ENCODE data around the gene MAGI2. TPM values are rescaled to one million over a fixed set of nuclear protein-coding genes. Genes with fewer than 3 reads are reported as not detected.

MAGI2 gene
- total RNA-seq, 2 donors from 2014 or later, result 0.08 to 0.19 TPM

GRCh38 chr7:78367280-78367773 lies 1086.1 kb downstream of the MAGI2 start:
- H3K4me1 Mint-ChIP-seq (ENCODE audit: low read depth in 2 of 2), result no peaks in the 10 kb centered on the region
- peaks cover 3% of the 10 kb centered on the region for H3K9me3 Mint-ChIP-seq
- no peak for ATAC-seq
- DNase-seq (ENCODE audit: low spot score), result no peak
- no peak overlapping the region for H3K4me3 Mint-ChIP-seq
- no peaks in the 10 kb centered on the region for H3K27me3 Mint-ChIP-seq
- H3K36me3 Mint-ChIP-seq, result no peaks in the 10 kb centered on the region
- no peak overlapping the region for H3K27ac Mint-ChIP-seq

- peaks cover 3% of the 10 kb centered on the region for H3K9me3 Mint-ChIP-seq
- H3K27ac Mint-ChIP-seq, result no peak overlapping the region
- no peak overlapping the region for H3K4me3 Mint-ChIP-seq
- H3K4me1 Mint-ChIP-seq (ENCODE audit: low read depth in 2 of 2), result no peaks in the 10 kb centered on the region
- no peaks in the 10 kb centered on the region for H3K27me3 Mint-ChIP-seq
- H3K36me3 Mint-ChIP-seq, result no peaks in the 10 kb centered on the region
- ATAC-seq (no peak), DNase-seq (ENCODE audit: low spot score) (no peak)
These were observed 1089.6 kb downstream of the MAGI2 start for GRCh38 chr7:78363866-78364265.

GRCh38 chr7:78359836-78360235 lies 1093.6 kb downstream of the MAGI2 start:
- no peak for ATAC-seq
- Mint-ChIP-seq H3K9me3 (no peaks in the 10 kb centered on the region), H3K4me1 (ENCODE audit: low read depth in 2 of 2) (no peaks in the 10 kb centered on the region), H3K36me3 (no peaks in the 10 kb centered on the region), H3K27me3 (no peaks in the 10 kb centered on the region), H3K4me3 (no peak overlapping the region), H3K27ac (no peak overlapping the region)
- DNase-seq (ENCODE audit: low spot score), result no peak

GRCh38 chr7:78357709-78358108 lies 1095.8 kb downstream of the MAGI2 start:
- Mint-ChIP-seq H3K4me1 (ENCODE audit: low read depth in 2 of 2) (no peaks in the 10 kb centered on the region), H3K9me3 (no peaks in the 10 kb centered on the region), H3K27me3 (no peaks in the 10 kb centered on the region), H3K4me3 (no peak overlapping the region), H3K36me3 (no peaks in the 10 kb centered on the region), H3K27ac (no peak overlapping the region)
- ATAC-seq, result no peak
- no peak for DNase-seq (ENCODE audit: low spot score)

GRCh38 chr7:78355834-78356233 lies 1097.6 kb downstream of the MAGI2 start:
- Mint-ChIP-seq H3K27me3 (no peaks in the 10 kb centered on the region), H3K36me3 (no peaks in the 10 kb centered on the region), H3K27ac (no peak overlapping the region), H3K4me1 (ENCODE audit: low read depth in 2 of 2) (no peaks in the 10 kb centered on the region), H3K9me3 (no peaks in the 10 kb centered on the region), H3K4me3 (no peak overlapping the region)
- no peak for ATAC-seq
- no peak for DNase-seq (ENCODE audit: low spot score)

- no peak overlapping the region for H3K4me3 Mint-ChIP-seq
- no peak for ATAC-seq
- no peaks in the 10 kb centered on the region for H3K27me3 Mint-ChIP-seq
- H3K9me3 Mint-ChIP-seq, result peaks cover 2% of the 10 kb centered on the region
- DNase-seq (ENCODE audit: low spot score), result no peak
- H3K36me3 Mint-ChIP-seq, result no peaks in the 10 kb centered on the region
- H3K27ac Mint-ChIP-seq, result no peak overlapping the region
- no peaks in the 10 kb centered on the region for H3K4me1 Mint-ChIP-seq (ENCODE audit: low read depth in 2 of 2)
These were observed 1102.5 kb downstream of the MAGI2 start for GRCh38 chr7:78350926-78351325.

GRCh38 chr7:78350391-78350790 lies 1103.1 kb downstream of the MAGI2 start:
- no peak for DNase-seq (ENCODE audit: low spot score)
- no peaks in the 10 kb centered on the region for H3K36me3 Mint-ChIP-seq
- no peak for ATAC-seq
- no peaks in the 10 kb centered on the region for H3K27me3 Mint-ChIP-seq
- no peaks in the 10 kb centered on the region for H3K4me1 Mint-ChIP-seq (ENCODE audit: low read depth in 2 of 2)
- H3K27ac Mint-ChIP-seq, result no peak overlapping the region
- no peak overlapping the region for H3K4me3 Mint-ChIP-seq
- peaks cover 2% of the 10 kb centered on the region for H3K9me3 Mint-ChIP-seq

- no peaks in the 10 kb centered on the region for H3K36me3 Mint-ChIP-seq
- DNase-seq (ENCODE audit: low spot score) (no peak), ATAC-seq (no peak)
- no peak overlapping the region for H3K4me3 Mint-ChIP-seq
- H3K4me1 Mint-ChIP-seq (ENCODE audit: low read depth in 2 of 2), result no peaks in the 10 kb centered on the region
- no peaks in the 10 kb centered on the region for H3K27me3 Mint-ChIP-seq
- peaks cover 2% of the 10 kb centered on the region for H3K9me3 Mint-ChIP-seq
- H3K27ac Mint-ChIP-seq, result no peak overlapping the region
These were observed 1106.6 kb downstream of the MAGI2 start for GRCh38 chr7:78346827-78347226.

- no peak for ATAC-seq
These were observed 1107.5 kb downstream of the MAGI2 start for GRCh38 chr7:78345979-78346378.

GRCh38 chr7:78345293-78345911 lies 1108.1 kb downstream of the MAGI2 start:
- Mint-ChIP-seq H3K4me1 (ENCODE audit: low read depth in 2 of 2) (no peaks in the 10 kb centered on the region), H3K36me3 (no peaks in the 10 kb centered on the region), H3K27ac (no peak overlapping the region), H3K9me3 (peaks cover 2% of the 10 kb centered on the region), H3K27me3 (no peaks in the 10 kb centered on the region), H3K4me3 (no peak overlapping the region)
- DNase-seq (ENCODE audit: low spot score), result no peak
- ATAC-seq, result no peak

More at GRCh38 chr7:78345979-78346378, 1107.5 kb downstream of the MAGI2 start:
- Mint-ChIP-seq H3K27me3 (no peaks in the 10 kb centered on the region), H3K27ac (no peak overlapping the region), H3K4me3 (no peak overlapping the region), H3K36me3 (no peaks in the 10 kb centered on the region), H3K9me3 (peaks cover 2% of the 10 kb centered on the region), H3K4me1 (ENCODE audit: low read depth in 2 of 2) (no peaks in the 10 kb centered on the region)
- DNase-seq (ENCODE audit: low spot score), result no peak

- H3K27me3 Mint-ChIP-seq, result no peaks in the 10 kb centered on the region
- H3K9me3 Mint-ChIP-seq, result no peaks in the 10 kb centered on the region
- no peak overlapping the region for H3K4me3 Mint-ChIP-seq
- ATAC-seq (no peak), DNase-seq (ENCODE audit: low spot score) (no peak)
- H3K4me1 Mint-ChIP-seq (ENCODE audit: low read depth in 2 of 2), result no peaks in the 10 kb centered on the region
- H3K27ac Mint-ChIP-seq, result no peak overlapping the region
- H3K36me3 Mint-ChIP-seq, result no peaks in the 10 kb centered on the region
These were observed 1119.0 kb downstream of the MAGI2 start for GRCh38 chr7:78334426-78334825.

GRCh38 chr7:78333530-78334425 lies 1119.7 kb downstream of the MAGI2 start:
- H3K9me3 Mint-ChIP-seq, result no peaks in the 10 kb centered on the region
- ATAC-seq, result no peak
- no peak overlapping the region for H3K4me3 Mint-ChIP-seq
- H3K4me1 Mint-ChIP-seq (ENCODE audit: low read depth in 2 of 2), result no peaks in the 10 kb centered on the region
- no peak overlapping the region for H3K27ac Mint-ChIP-seq
- H3K27me3 Mint-ChIP-seq, result no peaks in the 10 kb centered on the region
- H3K36me3 Mint-ChIP-seq, result no peaks in the 10 kb centered on the region
- DNase-seq (ENCODE audit: low spot score), result no peak

GRCh38 chr7:78329001-78329655 lies 1124.3 kb downstream of the MAGI2 start:
- ATAC-seq (no peak), DNase-seq (ENCODE audit: low spot score) (no peak)
- no peak overlapping the region for H3K4me3 Mint-ChIP-seq
- H3K27me3 Mint-ChIP-seq, result no peaks in the 10 kb centered on the region
- H3K27ac Mint-ChIP-seq, result no peak overlapping the region
- no peaks in the 10 kb centered on the region for H3K36me3 Mint-ChIP-seq
- no peaks in the 10 kb centered on the region for H3K4me1 Mint-ChIP-seq (ENCODE audit: low read depth in 2 of 2)
- peaks cover 3% of the 10 kb centered on the region for H3K9me3 Mint-ChIP-seq

GRCh38 chr7:78327718-78328117 lies 1125.7 kb downstream of the MAGI2 start:
- Mint-ChIP-seq H3K27me3 (no peaks in the 10 kb centered on the region), H3K4me1 (ENCODE audit: low read depth in 2 of 2) (no peaks in the 10 kb centered on the region), H3K4me3 (no peak overlapping the region), H3K27ac (no peak overlapping the region), H3K9me3 (peaks cover 3% of the 10 kb centered on the region), H3K36me3 (no peaks in the 10 kb centered on the region)
- ATAC-seq (no peak), DNase-seq (ENCODE audit: low spot score) (no peak)
